Endothelial cell (in vitro differentiated cells): ENCODE measurements around the gene DRC7. TPM values are rescaled to one million over a fixed set of nuclear protein-coding genes. Genes with fewer than 3 reads are reported as not detected.

ENCODE experiments used
- DNase-seq: peaks from one replicate; pipeline ENCODE4 v3.0.0; 2021; ENCODE audit warnings: low spot score
- H3K27ac Mint-ChIP-seq: one replicate; pipeline ENCODE4 v1.8.0; 2021; ENCODE audit warnings: mixed read lengths, inconsistent platforms; ENCODE audit not compliant: unreplicated experiment
- H3K27me3 Mint-ChIP-seq: one replicate; pipeline ENCODE4 v1.8.0; 2021; ENCODE audit warnings: mild to moderate bottlenecking, moderate library complexity, mixed read lengths, inconsistent platforms; ENCODE audit not compliant: unreplicated experiment
- H3K36me3 Mint-ChIP-seq: one replicate; pipeline ENCODE4 v1.8.0; 2021; ENCODE audit warnings: mild to moderate bottlenecking, low read depth, mixed read lengths, inconsistent platforms; ENCODE audit not compliant: unreplicated experiment
- H3K4me1 Mint-ChIP-seq: one replicate; pipeline ENCODE4 v1.8.0; 2021; ENCODE audit warnings: mild to moderate bottlenecking, mixed read lengths, inconsistent platforms; ENCODE audit not compliant: unreplicated experiment
- H3K4me3 Mint-ChIP-seq: one replicate; pipeline ENCODE4 v1.8.0; 2021; ENCODE audit warnings: mild to moderate bottlenecking, mixed read lengths, inconsistent platforms; ENCODE audit not compliant: unreplicated experiment
- H3K9me3 Mint-ChIP-seq: one replicate; pipeline ENCODE4 v1.8.0; 2021; ENCODE audit warnings: mixed read lengths, inconsistent platforms; ENCODE audit not compliant: unreplicated experiment
- CTCF ChIP-seq: fragments of 200-600 bp; sonication (generic); IDR thresholded peaks from one replicate; pipeline ENCODE4 v1.5.0; 2021; ENCODE audit warnings: antibody characterized with exemption; ENCODE audit not compliant: unreplicated experiment
- total RNA-seq: library from RNA; stranded (reverse); fragmentation: NEBNext Ultra II Directional; extraction: Animal tissue kit (Norgen Biotek cat#: 25700); gene quantifications from one replicate; pipeline ENCODE4 v1.2.1, GENCODE V29; 2021; ENCODE audit not compliant: unreplicated experiment

Gene DRC7
- total RNA-seq, 1 donor from 2014 or later: 1.8 TPM

GRCh38 chr16:57759541-57760356 is 65.1 kb downstream of the DRC7 start:
- H3K4me1 Mint-ChIP-seq: no peaks in the 10 kb centered on the region
- peaks cover 13% of the 10 kb centered on the region for H3K27me3 Mint-ChIP-seq
- peaks cover 8% of the 10 kb centered on the region for H3K36me3 Mint-ChIP-seq
- H3K9me3 Mint-ChIP-seq: no peaks in the 10 kb centered on the region
- no peak for DNase-seq
- TF ChIP-seq CTCF: no peak
- H3K27ac Mint-ChIP-seq: no peak overlapping the region
- no peak overlapping the region for H3K4me3 Mint-ChIP-seq

GRCh38 chr16:57760357-57761160 is 66.0 kb downstream of the DRC7 start:
- Mint-ChIP-seq H3K27me3 (peaks cover 10% of the 10 kb centered on the region), H3K4me1 (no peaks in the 10 kb centered on the region), H3K9me3 (no peaks in the 10 kb centered on the region), H3K27ac (no peak overlapping the region), H3K36me3 (peaks cover 12% of the 10 kb centered on the region), H3K4me3 (no peak overlapping the region)
- no peak for TF ChIP-seq CTCF
- no peak for DNase-seq

- H3K4me3 Mint-ChIP-seq: no peak overlapping the region
- H3K9me3 Mint-ChIP-seq: no peaks in the 10 kb centered on the region
- no peak for TF ChIP-seq CTCF
Observed at GRCh38 chr16:57761301-57761700, 66.7 kb downstream of the DRC7 start.

GRCh38 chr16:57761957-57762356 is 67.4 kb downstream of the DRC7 start:
- no peak for DNase-seq
- Mint-ChIP-seq H3K27ac (peak overlapping the region; percentile 13), H3K27me3 (peaks cover 10% of the 10 kb centered on the region), H3K36me3 (peaks cover 11% of the 10 kb centered on the region), H3K4me1 (no peaks in the 10 kb centered on the region), H3K4me3 (peak overlapping the region; percentile 27), H3K9me3 (no peaks in the 10 kb centered on the region)
- no peak for TF ChIP-seq CTCF

More at GRCh38 chr16:57761301-57761700, 66.7 kb downstream of the DRC7 start:
- H3K4me1 Mint-ChIP-seq: no peaks in the 10 kb centered on the region
- DNase-seq: no peak
- H3K36me3 Mint-ChIP-seq: peaks cover 9% of the 10 kb centered on the region
- peaks cover 8% of the 10 kb centered on the region for H3K27me3 Mint-ChIP-seq
- peak overlapping the region; percentile 13 for H3K27ac Mint-ChIP-seq
